OCI-LY3 (cell line): Measurements from ENCODE around the gene FAM20B.

Experiments used
- H2AFZ ChIP-seq: fragments of 200-600, 300-600 bp; shearing (Covaris generic); 2 replicates; pipeline ENCODE4 v1.6.0; 2014; ENCODE audit warnings: antibody characterized with exemption, low read depth, low read length
- H3K27ac ChIP-seq: fragments of 200-600, 300-600 bp; sonication (generic); 2 replicates; pipeline ENCODE4 v1.5.1; 2014; ENCODE audit warnings: mild to moderate bottlenecking, low read length, moderate library complexity, mixed read lengths
- H3K27me3 ChIP-seq: fragments of 200-600, 300-600 bp; sonication (generic); 2 replicates; pipeline ENCODE4 v1.6.1; 2014; ENCODE audit warnings: low read depth, low read length, mixed read lengths
- H3K36me3 ChIP-seq: fragments of 200-600, 300-600 bp; sonication (generic); replicated peaks from 2 replicates; pipeline ENCODE3; 2014; ENCODE audit warnings: low read depth, low read length, mixed read lengths
- H3K4me1 ChIP-seq: fragments of 300-600, 200-600 bp; sonication (generic); 2 replicates; pipeline ENCODE4 v1.6.1; 2014; ENCODE audit warnings: low read length, mixed read lengths
- H3K4me2 ChIP-seq: fragments of 200-600, 300-600 bp; sonication (generic); 2 replicates; pipeline ENCODE4 v1.6.1; 2014; ENCODE audit warnings: low read length, mixed read lengths
- H3K4me3 ChIP-seq: fragments of 300-600, 200-600 bp; sonication (generic); 2 replicates; pipeline ENCODE4 v1.5.1; 2014; ENCODE audit warnings: antibody characterized with exemption, mild to moderate bottlenecking, low read length, moderate library complexity
- H3K79me2 ChIP-seq: fragments of 300-600, 200-600 bp; shearing (Covaris generic); 2 replicates; pipeline ENCODE4 v1.6.1; 2014; ENCODE audit warnings: mild to moderate bottlenecking, low read length, mixed read lengths
- H3K9ac ChIP-seq: fragments of 300-600, 200-600 bp; shearing (Covaris generic); 2 replicates; pipeline ENCODE4 v1.6.0; 2014; ENCODE audit warnings: mild to moderate bottlenecking, low read length, moderate library complexity
- H3K9me3 ChIP-seq: fragments of 200-600, 300-600 bp; shearing (Covaris generic); 2 replicates; pipeline ENCODE4 v1.6.1; 2014; ENCODE audit warnings: low read length, mixed read lengths; ENCODE audit not compliant: insufficient read depth
- H4K20me1 ChIP-seq: fragments of 200-600, 300-600 bp; sonication (generic); 2 replicates; pipeline ENCODE4 v1.6.1; 2016; ENCODE audit warnings: low read length, mixed read lengths; ENCODE audit not compliant: insufficient read depth
- CTCF ChIP-seq: fragments of 200-600, 300-600 bp; sonication (generic); IDR thresholded peaks from 2 replicates; pipeline ENCODE4 v1.5.1; 2014; ENCODE audit warnings: antibody characterized with exemption, low read length, low read depth
- EZH2phosphoT487 ChIP-seq: fragments of 200-600 bp; shearing (Covaris generic); IDR thresholded peaks from 2 replicates; pipeline ENCODE4 v1.6.1; 2018; ENCODE audit warnings: antibody characterized with exemption, mixed run types, low read depth

FAM20B gene

GRCh38 chr1:179108644-179109043, 83.0 kb downstream of the FAM20B start:
- H3K9ac ChIP-seq = no peak overlapping the region
- TF ChIP-seq CTCF = no peak
- TF ChIP-seq EZH2phosphoT487 = no peak
- H3K27me3 ChIP-seq = no peaks in the 10 kb centered on the region
- no peak overlapping the region for H3K27ac ChIP-seq
- H2AFZ ChIP-seq = no peak overlapping the region
- H3K4me2 ChIP-seq = no peak overlapping the region
- H3K36me3 ChIP-seq = peaks cover 33% of the 10 kb centered on the region
- H3K4me1 ChIP-seq = 0 out of 2 replicates have a peak, but pooled peaks cover 3% of the 10 kb centered on the region
- H4K20me1 ChIP-seq = no peaks in the 10 kb centered on the region
- H3K79me2 ChIP-seq = no peaks in the 10 kb centered on the region
- H3K9me3 ChIP-seq = no peaks in the 10 kb centered on the region
- no peak overlapping the region for H3K4me3 ChIP-seq

DNA sequence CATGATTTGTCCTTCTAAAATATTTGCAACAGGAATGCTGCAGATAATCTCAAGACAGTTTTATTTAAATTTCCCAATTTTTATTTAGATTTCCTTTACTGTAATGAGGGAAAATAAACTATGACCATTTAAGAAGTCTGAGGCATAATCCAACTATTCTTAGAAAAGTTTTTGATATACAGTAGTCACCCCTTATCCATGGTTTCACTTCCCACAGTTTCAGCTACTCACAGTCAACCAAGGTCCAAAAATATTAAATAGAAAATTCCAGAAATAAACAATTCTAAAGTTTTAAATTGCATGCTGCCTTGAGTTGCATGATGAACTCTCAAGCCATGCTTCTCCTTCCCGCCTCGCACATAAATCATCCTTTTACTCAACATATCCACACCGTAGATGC, 89.5 kb downstream of the FAM20B start:
- no peaks in the 10 kb centered on the region for H3K27me3 ChIP-seq
- no peaks in the 10 kb centered on the region for H3K79me2 ChIP-seq
- no peak overlapping the region for H3K4me3 ChIP-seq
- H2AFZ ChIP-seq = no peak overlapping the region
- H4K20me1 ChIP-seq = no peaks in the 10 kb centered on the region
- H3K4me2 ChIP-seq = no peak overlapping the region
- H3K4me1 ChIP-seq = no peaks in the 10 kb centered on the region
- H3K27ac ChIP-seq = no peak overlapping the region
- H3K9ac ChIP-seq = no peak overlapping the region
- TF ChIP-seq CTCF (no peak), EZH2phosphoT487 (no peak)
- H3K36me3 ChIP-seq = peaks cover 28% of the 10 kb centered on the region
- H3K9me3 ChIP-seq = no peaks in the 10 kb centered on the region

DNA sequence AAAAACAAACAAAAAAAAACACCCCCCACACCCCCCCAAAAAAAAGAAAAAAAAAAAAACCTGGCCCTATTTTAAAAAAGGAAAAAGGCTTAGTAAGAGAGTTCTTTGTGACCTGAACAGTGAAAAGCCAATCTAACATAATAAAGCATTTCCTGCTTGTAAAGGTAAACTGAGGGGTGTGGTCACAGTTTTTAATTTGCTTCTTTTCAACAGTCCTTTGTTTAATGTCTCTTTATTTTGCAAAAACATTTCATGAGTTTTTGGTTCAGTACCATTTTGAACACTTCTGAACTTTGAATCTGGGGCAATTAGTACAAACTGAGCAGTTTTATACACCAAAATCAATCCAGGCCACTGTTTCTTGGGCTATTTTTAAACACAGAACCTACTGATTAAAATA, 93.8 kb downstream of the FAM20B start:
- TF ChIP-seq EZH2phosphoT487 = no peak
- no peak for TF ChIP-seq CTCF
- no peaks in the 10 kb centered on the region for H3K27me3 ChIP-seq
- H3K4me1 ChIP-seq = no peaks in the 10 kb centered on the region
- H3K27ac ChIP-seq = no peak overlapping the region
- H3K9ac ChIP-seq = no peak overlapping the region
- H3K36me3 ChIP-seq = peaks cover 17% of the 10 kb centered on the region
- no peak overlapping the region for H3K4me2 ChIP-seq
- no peaks in the 10 kb centered on the region for H4K20me1 ChIP-seq
- H3K79me2 ChIP-seq = no peaks in the 10 kb centered on the region
- H3K4me3 ChIP-seq = no peak overlapping the region
- no peak overlapping the region for H2AFZ ChIP-seq
- H3K9me3 ChIP-seq = no peaks in the 10 kb centered on the region

DNA sequence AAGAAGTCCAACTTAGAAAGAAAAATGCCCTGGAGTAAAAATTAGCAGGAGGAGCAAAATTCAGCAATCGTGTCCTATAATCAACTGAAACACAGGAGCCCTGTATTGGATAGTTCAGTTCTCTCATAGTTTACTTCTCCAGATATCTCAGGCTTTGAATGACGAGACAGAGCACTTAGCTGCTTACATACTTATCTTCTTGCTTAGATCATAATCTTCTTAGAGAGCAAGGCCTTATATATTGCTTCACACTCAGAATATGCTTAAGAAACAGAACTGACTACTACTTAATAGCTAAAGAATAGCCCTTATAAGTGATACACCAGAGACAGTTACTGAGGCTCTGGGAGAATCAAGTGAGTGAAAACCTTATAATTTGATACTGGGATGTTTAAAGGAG, 95.0 kb downstream of the FAM20B start:
- Histone ChIP-seq H3K27ac (no peak overlapping the region), H3K79me2 (no peaks in the 10 kb centered on the region), H3K4me3 (no peak overlapping the region), H3K4me1 (no peaks in the 10 kb centered on the region), H4K20me1 (no peaks in the 10 kb centered on the region), H3K36me3 (peaks cover 19% of the 10 kb centered on the region), H3K9me3 (no peaks in the 10 kb centered on the region), H3K4me2 (no peak overlapping the region), H2AFZ (no peak overlapping the region), H3K27me3 (no peaks in the 10 kb centered on the region), H3K9ac (no peak overlapping the region)
- TF ChIP-seq EZH2phosphoT487 = no peak
- TF ChIP-seq CTCF = no peak
